GM19035 (cell line): ENCODE data around the gene ATP5ME.
"Not testable (repeated sequence)": the region's sequence is repeated elsewhere in the genome, so short reads cannot be mapped to it uniquely, and the experiment has no call there.

Experiments used
- ATAC-seq: cut with Tn5 transposase; IDR thresholded peaks from one replicate; pipeline ENCODE4 v1.9.1; 2021; ENCODE audit not compliant: unreplicated experiment

ATP5ME gene

GRCh38 chr4:705278-706082, 31.4 kb upstream of the ATP5ME start, which contains the start of gene PCGF3:
PCGF3 (plus strand) TSS chr4:705832; CDS start chr4:733681, 27,849 bp downstream.
- peak; percentile 94 for ATAC-seq

DNA sequence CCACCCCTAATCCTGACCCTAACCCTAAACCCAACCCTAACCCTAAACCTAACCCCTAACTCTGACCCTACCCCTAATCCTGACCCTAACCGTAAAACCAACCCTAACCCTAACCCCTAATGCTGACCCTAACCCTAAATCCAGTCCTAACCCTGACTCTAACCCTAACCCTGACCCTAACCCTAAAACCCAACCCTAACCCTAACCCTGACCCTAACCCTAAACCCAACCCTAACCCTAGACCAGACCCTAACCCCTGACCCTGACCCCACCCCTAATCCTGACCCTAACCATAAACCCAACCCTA, 30.8 kb upstream of the ATP5ME start:
- ATAC-seq = no peak

GRCh38 chr4:704198-704891, 30.3 kb upstream of the ATP5ME start:
- no peak for ATAC-seq

DNA sequence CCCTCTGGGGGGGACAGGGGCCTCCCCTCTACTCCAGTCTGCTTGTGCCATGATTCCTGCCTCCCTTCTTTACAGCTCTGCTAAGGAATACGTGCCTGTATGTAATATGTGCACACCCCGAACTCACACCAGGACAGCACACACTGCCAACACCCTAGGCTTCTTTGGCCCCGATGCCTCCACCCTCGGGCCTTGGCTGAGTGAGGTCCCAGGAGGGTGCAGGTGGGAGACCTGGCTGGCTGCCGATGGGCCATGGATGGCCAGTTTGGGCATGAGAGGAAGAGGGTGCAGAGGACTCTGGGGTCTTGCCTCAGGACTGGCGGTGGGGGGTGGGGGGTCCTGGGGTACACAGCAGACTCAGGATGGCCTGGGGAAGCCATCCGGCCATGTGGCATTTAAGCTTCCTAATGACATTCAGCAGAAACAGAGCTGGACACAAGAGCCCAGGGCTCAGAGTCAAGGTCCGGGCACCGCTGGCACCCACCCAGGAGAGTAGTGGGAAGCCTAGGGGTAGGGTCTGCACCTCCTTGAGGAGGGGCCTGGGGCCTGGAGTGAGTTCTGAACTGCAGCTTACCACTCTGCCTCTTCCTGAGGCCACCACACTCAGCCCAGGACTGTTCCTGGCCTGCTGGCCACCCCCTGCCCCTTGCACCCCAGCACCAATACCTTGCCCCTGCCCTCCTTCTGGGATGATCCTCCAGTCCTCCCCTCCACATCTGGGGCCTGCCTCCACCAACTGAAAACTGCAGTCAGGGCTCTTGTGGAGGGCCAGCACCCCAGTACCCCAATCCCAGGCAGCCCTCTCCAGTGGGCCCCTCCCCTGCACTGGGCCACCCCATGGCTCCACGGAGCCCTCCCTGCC, 29.5 kb upstream of the ATP5ME start:
- ATAC-seq = no peak

GRCh38 chr4:702618-703048, 28.6 kb upstream of the ATP5ME start:
- ATAC-seq = no peak

GRCh38 chr4:700587-701264, 26.6 kb upstream of the ATP5ME start:
- ATAC-seq = no peak

DNA sequence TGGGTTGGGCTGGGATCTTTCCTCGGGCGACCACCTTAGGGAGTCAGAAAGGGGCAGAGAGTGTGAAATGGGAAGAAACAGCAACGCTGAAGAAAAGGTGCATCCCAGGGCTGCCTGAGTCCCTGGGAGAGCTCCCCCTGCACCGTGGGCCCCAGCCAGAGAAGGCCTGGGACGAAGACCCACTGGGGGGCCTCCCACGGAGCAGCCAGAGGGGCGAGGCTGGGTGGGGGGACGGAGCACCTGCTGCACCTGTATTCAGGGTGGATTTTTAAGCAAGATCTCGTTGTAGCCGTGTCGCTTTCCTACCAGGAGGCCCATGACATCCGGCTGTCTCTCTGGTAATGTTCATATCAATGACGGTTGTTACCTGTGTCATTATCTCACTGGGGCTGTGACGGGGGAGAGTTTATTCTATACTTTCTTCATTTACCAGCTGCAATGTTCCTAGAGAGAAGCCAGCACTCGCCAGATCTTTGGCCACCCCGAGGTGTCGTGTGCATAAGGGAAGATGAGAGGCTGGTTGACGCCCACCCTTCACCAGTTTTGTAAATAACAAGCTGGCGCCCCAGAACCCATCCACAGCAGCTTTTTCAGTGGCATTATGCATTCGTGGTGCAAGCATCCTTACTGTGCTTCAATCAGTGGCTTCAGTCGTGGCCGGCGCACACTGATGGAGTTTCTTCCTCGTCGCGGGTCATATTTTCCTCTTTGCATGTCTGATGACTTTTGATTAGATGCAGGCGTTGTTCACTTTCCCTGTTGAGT, 25.9 kb upstream of the ATP5ME start:
- ATAC-seq = no peak

DNA sequence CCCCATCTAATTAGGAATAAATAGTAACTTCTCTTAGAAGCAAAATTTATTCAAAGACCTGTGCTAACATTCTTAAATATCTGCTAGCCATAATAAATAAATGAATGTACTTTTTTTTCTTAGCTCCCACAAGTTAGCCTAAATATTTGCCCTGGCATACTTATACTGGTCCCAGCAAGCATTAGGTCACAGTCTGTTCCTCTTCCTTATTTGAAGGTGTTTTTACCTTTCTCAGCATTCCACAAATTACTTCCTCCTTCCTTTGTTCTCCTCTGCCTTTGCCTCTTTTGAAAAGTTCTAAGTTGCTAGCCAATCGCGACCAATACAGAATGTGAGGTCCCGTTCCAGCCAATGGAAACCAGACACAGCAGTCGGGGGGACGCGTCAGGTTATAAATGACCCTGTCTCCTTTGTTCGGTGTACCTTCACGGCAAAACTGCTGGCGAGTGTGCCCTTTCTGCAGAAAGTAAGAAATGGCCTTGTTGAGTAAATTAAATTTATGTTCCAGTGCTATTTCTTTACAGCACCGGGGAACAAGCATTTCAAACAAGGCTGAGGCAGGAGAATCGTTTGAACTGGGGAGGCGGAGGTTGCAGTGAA, 20.4 kb upstream of the ATP5ME start:
- not testable (repeated sequence) for ATAC-seq

DNA sequence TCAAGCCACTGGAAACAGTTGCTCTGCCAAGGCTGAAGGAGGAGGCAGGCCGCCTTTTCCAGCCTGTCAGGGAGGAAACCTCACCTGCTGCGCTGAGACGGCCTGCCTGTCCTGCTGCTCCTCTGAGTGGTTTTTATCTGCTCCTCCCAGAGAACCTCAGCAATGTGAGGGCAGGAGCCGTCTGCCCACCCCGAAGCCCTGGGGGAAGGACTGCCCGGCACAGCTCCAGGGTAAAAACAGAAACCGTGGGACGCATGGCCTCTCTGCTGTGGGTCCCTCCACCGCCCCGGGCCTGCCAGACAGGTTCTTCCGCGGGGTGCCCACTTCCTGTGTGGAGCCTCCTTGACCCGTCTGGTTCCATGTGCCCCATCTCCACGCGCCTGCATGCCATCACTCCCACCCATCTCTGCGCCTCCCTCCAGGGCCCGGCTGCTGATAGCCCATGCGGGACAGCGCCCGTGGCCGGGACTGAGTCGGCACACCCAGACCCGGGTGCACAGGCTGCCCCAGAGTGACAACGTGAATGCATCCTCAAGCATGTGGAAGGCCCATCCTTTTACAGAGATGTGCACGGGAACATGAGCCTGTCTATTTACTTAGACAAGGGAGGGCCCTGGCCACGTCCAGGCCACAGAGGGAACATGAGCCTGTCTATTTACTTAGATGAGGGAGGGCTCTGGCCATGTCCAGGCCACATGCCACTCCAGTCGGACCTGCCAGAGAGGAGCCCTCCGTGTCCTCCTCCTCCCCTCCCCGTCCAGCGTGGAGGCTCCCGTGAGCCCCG, 18.9 kb upstream of the ATP5ME start:
- no peak for ATAC-seq

DNA sequence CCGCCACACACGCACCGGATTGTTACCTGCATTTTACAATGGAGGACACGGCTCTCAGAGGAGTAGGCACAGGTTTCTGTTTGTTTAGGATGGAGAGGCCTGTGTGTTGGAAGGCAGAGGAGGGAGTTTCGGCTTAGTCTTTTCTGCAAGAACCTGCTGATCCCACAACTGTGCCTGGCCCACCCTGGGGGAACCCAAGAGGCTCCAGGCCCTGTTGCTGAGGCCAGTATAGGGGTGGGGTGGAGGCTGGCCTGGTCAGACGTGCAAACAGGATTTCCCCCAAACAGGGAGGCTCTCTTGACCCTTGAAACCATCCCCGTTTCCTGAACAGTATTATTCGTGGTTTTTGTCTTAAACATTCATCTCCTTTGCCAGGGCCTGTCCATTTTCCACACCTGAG, 15.6 kb upstream of the ATP5ME start:
- ATAC-seq = no peak

- no peak for ATAC-seq
Measured at GRCh38 chr4:688854-689681, 15.0 kb upstream of the ATP5ME start, which contains the start of gene SLC49A3. SLC49A3 (minus strand) TSS chr4:689151; CDS start chr4:689127, 24 bp downstream.

DNA sequence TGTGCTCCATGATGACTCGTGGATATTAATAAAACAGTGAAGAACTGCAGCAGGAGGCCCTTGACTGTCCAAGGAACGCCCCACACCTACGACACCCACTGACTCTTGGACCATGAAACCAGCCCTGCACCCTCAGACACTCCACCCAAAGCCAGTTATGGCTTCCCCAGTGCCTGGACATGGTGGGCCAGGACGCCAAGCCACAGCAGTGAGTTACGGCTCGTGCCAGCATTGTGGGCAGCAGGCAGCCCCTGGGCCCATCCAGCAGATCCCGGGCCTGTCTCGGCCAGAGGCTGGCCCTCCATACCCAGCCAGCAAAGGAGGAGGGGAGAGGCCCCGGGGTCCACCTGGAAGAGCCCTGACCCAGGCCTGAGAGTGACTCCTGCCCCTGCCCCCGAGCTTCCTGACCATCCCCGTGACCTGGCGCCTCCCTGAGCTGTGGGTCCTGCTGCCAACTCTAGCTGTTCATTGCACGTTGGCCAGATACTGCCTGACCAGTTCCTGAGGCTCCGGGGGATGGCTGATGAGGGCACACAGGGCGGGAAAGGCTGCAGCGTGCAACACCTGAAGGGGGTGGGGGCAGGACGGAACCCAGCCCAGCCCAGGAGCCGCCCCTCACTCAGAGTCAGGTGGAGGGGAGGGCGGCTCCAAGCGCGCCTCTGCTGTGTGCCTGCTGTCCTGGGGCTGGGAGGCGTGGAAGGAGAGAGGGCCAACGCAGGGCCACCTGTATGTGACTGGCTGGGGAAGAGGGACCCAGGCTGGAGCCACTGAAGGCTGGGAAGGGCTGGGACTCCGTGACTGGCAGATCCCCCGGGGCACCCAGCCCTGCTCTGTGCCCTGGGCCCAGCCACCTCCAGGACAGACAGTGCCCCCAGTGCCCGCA, 14.1 kb upstream of the ATP5ME start:
- no peak for ATAC-seq

DNA sequence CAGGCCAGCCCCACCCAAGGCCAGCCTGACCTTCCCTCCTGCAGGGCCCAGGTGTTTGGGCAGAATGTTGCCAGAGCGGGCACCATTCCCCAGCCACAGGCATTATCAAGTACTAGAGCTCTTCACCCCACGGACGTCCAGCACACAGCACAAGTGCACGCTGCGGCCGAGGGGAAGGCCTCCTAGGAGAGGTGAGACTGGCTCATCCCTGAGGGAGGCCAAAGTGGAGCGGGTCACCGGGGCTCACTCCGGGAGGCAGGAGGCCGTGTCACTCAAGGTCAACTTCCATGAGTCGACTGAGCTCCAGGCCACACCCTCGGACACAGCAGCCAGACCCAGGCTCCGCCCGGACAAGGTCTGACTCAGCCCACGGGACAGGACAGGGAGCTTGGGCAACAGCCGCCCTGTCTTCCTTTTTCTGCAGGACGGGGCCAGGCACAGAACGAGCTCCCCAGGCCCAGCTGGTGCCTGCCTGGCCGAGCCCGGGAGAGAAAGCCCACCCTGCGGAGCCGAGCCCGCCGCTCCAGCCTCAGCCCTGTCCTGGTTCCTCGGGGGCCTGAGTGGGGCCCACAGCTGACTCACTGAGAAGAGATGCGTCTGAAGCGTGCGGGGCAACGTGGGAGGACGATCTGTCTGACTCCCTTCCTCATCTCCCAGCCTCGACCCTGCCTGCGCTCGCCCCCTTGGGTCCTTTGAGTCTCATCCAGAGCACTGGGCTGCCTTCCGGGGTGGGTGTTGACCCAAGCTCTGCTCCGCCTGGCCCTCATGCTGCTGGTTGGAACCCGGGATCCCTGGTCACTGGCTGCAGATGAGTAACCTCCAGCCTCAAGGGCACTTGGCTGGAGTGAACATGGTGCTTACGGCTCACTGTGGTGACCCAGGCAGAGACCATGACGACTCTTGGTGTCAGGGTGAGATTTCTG, 13.2 kb upstream of the ATP5ME start:
- no peak for ATAC-seq

- no peak for ATAC-seq
Measured at GRCh38 chr4:686413-687040, 12.5 kb upstream of the ATP5ME start.

DNA sequence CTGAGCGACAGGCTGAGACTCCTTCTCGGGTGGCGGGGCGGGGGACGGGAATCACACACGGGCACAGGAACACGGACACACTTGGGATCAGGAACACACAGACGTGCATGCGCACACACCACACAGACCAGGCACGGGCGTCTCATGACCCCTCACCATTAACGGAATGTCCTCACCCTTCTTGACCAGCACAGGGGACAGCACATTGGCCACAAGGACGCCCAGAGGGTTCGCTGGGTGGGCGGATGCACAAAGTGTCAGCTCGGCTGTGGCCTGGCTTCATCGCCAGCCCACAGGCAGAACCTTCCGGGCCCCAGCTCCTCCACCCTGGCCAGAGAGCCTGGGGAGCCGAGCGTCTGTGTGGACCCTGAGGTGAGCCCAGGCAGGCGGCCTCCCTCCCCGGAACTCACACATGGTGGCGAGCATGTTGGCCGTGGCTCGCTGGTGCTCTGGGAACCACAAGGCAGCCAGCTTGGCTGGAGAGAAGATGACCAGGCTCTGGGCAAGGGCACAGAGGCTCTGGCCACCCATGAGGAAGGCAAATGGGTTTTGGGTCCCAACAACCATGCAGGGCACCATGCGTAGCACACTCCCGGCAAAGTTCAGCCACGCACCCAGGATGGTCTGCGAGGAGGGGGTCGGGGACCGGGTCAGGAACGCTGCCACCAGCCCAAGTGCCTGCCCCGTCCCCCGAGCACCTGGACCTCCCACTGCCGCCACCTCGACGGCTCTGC, 11.8 kb upstream of the ATP5ME start:
- no peak for ATAC-seq
